Esophagus squamous epithelium (tissue), 4 donors: ENCODE measurements around the gene SVOPL.

Experiments used
- CTCF ChIP-seq, 6 experiments: fragments of 450-650 bp in 4 of 6; fragments of 200-600 bp in 2 of 6; sonication (generic) in 2 of 6; IDR thresholded peaks; one replicate each; pipeline ENCODE4 v1.5.1; 2016 to 2019; ENCODE audit warnings: antibody characterized with exemption in 6 of 6, mild to moderate bottlenecking in 4 of 6, moderate library complexity in 4 of 6
- POLR2A ChIP-seq, 4 donors: fragments of 450-650 bp; IDR thresholded peaks; one replicate each; pipeline ENCODE4 v1.6.1; 2017; ENCODE audit warnings: antibody characterized with exemption in 4 of 4, mild to moderate bottlenecking in 4 of 4, moderate library complexity in 3 of 4

GRCh38 chr7:138645284-138645683, 55.9 kb downstream of the SVOPL start:
- TF ChIP-seq POLR2A (IDR thresholded peaks at IDR 0.05) (no peak), CTCF (IDR thresholded peaks at IDR 0.05) (no peak)
